DMS 273 (cell line): ENCODE measurements around the gene KIAA1614.
A peak's percentile ranks its signal among the peaks of the same experiment; 100 is the strongest.

ENCODE experiments used
- DNase-seq: peaks from one replicate; lab custom pipeline; 2025; ENCODE audit not compliant: unreplicated experiment; lab: John Stamatoyannopoulos, UW

KIAA1614 gene

DNA sequence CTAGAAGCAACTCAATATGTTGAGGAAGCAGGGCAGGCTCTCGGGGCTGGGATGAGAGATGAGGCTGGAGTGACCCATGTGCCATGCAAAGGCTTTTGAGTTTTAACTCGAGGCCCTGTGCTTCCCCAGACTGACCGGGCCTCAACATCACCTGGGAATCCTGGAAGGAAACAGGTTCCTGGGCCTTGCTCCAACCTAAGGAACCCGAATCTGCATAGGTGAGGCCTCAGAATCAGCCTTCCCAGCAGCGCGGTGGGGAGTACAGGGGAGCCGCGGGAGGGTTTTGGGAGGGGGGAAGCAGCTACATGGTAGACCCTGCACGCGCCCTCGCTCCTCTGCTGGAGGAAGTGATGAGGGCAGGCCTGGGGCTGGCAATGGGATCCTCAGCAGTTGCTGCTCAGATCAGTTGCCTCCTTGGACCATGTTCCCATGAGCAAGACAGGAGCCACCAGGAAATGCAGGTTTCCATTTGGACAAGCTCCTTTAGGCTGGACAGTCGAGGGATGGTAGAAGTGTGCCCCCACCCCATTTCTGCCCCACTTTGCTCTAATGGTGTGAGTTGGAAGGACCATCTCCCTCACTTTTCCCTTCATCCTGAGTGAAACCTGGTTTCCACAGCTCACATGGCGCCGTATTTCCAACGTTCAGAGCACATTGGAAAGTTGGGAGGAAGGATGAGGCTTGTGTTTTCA is 4.5 kb upstream of the KIAA1614 start:
- no peak for DNase-seq

DNA sequence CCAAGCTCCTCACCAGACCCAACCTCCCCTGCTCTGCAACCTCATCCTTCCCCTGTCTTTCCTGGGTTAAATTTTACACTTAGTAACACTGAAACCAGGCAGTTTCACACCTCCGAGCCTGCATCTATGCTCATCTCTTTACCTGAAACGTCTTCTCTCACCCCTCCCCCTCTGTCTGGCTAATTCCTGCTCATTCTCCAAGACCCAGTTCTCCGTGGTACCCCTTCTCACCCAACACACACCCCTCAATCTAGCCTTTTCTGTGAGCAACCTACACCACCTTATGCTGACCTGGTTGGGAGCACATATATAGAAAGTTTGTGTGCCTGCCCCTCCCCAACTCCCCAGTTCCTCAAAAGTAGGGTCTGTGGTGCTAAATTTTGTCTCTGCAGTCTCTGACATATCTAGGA is 3.7 kb upstream of the KIAA1614 start:
- DNase-seq = no peak

DNA sequence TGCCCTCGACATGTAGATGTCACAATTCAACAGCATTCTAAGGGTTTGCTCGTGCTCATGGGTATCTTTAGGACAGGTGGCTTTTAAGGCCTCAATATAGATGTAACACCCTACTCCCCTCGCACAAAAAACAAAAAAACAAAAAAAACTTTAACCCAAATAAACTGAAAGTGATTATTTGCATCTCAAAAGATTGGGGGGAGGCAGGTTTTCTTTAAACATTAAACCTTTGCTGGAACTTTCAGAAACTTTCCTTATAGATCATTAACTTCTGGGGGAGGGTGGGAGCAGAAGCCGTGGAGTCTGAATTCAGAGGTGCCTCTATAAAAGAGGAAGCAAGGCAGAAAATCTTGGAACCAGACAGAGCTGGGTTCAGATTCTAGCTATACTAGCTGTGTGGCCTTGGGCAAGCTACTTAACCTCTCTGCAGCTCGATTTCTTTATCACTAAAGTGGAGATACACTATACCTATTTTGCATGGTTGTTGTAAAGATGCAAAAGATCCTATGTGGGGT is 3.2 kb upstream of the KIAA1614 start:
- no peak for DNase-seq

DNA sequence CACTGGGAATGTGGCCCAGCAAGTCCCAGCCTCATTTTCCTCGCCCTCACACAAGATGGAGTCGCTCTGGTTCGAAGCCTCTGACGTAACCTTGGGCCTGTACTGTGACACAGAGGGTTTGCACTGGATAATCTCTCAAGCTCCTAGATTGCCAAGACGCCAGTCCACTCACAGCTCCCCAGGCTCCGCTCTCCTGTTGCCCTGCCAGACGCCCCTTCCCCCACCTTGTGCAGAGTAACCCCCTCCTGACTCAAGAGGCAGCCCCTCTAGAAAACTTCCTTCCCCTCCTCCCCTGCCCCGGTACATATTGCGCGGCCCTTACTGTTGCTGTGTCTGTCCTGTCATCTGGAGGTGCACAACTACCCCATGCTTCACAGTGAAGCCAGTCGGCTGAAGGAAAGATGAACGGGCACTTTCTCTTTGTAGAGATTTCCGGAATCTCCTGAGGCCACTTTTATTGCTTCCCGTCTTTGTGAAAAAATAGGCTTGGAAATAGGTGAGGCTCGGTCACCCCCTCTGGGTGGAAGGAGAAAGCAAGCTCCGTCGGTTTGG is 981 bp upstream of the KIAA1614 start:
- peak; percentile 41 for DNase-seq

DNA sequence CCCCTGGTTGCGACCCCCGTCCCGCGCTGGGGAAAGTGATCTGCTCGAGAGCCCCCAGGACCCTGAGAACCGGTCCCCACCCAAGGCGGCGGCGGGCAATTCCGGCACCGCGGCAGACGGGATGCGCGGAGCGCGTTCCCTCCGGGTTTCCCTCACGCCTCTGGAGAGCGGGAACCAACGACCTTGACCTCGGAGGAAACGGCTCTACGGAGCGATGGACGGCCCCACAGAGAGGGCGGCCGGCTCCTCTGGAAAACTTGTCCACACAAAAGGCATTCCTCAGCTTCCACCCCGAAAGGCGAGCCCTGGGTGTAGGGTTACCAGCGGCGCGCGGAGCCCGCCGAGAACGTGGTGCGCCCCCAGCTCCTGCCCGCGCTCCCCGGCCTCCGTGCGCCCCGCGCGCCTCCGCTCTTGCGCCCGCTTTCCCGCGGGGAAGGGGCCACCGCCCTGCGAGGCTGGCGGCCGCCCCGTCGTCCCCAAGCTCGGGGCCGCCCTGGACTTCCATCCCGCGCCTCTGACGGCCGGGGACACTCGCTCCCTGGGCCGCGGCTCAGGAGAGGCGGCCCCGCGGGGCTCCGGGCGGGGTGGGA is 391 bp upstream of the KIAA1614 start:
- peak; percentile 69 for DNase-seq

DNA sequence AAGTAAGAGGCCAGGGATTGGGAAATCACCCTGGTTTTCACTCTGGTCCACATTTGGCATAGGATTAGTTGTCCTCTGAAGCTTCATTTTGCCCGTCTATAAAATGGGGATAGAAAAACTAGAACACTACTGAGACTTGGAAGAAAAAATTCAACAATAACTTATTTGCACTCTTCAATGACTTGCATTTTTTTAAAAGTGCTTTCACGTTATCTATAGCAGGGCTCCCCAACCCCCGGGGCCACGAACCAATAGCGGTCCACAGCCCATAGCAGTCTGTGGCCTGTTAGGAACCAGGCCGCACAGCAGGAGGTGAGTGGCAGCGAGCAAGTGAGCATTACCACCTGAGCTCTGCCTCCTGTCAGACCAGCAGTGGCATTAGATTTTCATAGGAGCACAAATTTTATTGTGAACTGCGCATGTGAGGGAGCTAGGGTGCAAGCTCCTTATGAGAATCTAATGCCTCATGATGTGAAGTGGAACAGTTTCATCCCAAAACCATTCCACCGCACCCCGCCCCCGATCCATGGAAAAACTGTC is 2.8 kb downstream of the KIAA1614 start:
- DNase-seq = no peak

DNA sequence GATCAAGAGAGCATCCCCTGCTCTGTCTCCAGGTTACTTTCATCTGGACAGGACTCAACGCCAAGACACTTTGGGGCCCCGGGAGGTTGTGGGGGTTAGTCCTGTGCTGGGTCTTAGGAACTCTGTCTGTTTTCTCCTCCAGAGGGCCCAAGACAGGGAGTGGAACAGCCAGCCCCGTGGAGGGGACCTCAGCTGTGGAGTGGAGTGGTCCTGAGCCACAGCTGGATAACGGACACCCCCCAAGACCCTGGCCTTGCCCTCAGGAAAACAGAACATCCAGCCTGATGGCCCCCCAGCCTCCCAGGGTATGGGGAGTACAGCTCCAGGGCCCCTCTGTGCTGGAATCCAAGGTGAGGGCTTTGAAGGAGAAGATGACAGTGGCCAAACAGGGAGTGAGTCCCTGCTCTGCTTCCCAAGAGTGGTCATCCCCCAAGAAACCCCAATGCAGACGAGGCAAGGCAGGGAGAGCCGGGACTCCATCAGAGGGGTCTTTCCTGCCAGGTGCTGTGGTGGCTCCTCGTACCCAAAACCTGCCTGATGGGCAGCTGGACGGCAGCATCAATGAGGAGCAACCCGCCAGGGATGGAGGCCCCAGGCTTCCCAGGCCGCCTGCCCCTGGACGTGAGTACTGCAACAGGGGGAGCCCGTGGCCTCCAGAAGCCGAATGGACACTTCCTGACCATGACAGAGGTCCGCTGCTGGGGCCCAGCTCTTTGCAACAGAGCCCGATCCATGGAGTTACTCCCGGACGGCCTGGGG is 3.5 kb downstream of the KIAA1614 start:
- DNase-seq = no peak

DNA sequence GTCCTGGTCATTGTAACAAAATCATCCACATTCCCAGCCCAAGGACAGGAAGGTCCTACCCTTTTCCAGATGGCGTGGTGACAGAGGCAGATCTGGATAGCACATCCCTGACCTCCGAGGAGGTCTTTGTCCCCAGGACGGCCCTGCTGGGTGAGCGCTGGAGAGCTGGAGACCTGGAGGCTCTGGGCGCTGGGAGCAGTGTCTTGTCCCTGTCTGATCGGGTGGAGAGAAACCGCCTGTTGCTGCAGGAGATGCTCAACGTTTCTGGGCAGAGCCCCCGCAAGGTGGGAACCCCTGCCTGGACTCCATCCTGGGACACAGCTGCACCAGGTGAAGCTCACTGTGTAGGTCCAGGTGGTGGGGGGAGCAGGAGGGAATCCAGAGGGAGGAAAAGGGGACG is 4.1 kb downstream of the KIAA1614 start:
- no peak for DNase-seq

DNA sequence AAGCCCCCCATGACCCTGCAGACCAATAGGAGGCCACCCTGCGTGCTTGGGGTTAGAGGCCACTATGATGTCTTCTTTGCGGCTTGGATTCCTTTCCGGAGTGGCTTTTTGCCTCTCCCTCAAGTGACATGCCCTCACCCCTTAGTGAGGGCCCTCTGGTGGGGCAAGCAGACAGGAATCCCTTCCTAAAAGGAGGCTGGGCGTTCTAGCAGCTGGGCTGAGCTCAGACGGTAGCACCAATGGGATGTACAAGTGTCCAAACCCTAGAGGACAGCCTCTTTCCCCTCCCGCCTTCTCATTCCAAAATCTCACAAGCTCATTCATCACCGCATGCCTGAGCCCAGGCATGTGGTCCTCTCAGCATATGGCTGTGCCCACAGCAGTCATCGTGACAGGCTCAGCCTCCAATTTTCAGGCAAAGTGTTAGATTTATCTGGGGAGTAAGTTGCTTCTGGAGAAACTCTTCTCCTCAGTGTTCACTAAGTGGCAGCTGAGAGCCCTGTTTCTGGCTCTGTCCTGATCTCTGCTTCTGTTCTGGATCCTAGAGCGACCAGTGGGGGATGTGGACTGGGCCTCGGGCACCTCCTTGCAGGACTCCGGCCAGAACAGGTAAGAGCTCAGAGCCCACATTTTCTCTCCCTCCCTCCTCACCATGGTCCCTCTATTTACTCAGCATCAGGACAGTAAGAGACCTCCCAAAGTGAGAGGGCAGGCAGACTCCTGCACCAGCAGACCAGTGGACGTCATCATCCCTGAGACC is 4.8 kb downstream of the KIAA1614 start:
- peak; percentile 84 for DNase-seq

DNA sequence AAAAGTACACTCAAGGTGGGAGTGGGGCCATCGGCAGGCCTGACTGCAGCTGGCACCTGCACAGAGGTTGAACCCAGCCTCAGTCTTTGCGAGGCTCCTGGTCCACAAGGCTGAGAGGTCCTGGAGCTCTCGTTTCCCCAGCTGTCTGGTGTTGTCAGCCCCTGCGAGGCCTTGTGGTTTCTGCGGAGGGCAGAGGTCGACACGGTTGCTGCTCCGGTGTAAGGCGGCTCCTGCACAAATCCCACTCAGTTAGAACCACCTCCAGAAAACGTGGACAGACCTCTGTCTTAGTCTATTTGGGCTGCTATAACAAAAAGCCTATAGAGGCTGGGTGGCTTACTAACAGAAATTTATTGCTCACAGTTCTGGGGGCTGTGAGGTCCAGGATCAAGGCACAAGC is 5.8 kb downstream of the KIAA1614 start:
- DNase-seq = no peak

DNA sequence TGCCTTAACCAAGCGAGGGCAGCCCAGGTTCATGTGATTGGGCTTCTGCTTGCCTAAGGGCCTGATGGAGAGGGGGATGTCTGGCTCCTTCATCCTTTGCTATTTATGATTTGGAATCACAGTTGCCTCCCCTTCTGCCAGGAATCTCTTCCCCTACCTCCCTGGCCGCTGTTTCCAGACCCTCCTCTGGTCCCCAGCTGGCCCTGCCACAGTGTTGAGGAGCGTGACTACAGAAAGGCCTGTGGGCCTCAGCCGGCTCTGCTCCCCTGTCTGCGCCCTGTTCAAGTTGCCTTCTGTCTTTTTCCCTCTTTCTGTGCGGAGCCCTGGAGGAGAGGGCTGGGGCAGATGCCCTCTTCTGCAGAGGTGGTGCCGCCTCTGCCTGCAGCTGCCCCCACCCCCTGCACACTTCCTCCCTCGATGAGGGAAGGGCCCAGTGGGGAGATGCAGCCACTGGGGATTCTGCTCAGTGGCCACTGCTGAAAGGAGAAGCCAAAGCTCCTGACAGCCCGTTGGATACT is 6.5 kb downstream of the KIAA1614 start:
- no peak for DNase-seq

DNA sequence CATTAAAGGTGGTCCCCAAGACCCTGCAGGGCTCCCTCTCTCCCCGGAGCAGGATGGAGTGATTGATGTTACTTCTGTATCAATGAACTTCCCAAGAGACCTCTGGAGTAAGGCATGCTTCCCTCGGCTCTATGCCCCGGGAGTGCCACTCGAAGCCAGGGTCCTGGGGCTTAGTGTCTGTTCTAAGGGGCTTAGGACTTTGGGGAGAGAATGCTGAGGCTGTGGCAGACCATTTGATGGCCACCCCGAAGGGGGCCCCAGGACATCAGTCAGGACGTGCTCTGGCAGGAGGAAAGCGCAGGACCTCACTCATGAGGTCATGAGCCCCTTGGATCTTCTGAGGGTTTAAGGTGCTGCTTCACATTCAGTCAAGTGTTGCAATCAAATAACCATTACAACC is 7.5 kb downstream of the KIAA1614 start:
- DNase-seq = no peak

DNA sequence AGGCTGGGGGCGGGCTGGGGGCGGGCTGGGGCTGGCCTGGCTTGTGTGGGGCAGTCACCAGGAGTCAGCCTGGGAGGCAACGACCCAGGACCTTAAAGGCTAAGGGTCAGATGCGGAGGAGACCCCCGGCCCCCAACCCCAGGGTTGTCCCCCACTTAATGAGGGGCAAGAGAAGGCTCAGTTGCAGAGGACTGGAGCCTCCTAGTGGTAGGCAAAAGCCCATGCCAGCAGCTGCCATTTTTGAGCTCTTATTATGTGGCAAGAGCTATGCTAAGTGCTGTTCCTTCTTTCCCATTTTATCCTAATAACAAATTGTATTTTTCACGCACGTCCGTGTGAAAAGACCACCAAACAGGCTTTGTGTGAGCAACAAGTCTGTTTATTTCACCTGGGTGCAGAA is 8.0 kb downstream of the KIAA1614 start:
- peak; percentile 27 for DNase-seq

DNA sequence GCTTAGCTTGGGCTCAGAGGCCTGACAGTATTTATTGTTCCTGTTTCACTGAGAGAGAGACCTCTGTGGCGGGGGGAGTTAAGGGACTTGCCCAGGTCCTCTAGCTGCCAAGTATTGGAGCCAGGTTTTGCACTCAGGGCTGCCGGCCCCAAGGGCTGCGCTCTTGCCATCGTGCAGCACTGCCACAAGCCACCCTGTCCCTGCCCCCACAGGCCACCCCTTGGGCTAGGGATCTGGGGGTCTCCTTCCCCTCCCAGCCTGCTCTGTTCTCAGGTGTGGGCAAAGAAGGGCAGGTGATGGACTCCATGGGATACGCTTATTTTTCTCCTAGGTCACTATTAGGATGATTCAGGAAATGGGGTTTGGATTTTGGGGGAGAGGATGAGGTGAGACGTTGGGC is 8.7 kb downstream of the KIAA1614 start:
- DNase-seq = no peak

DNA sequence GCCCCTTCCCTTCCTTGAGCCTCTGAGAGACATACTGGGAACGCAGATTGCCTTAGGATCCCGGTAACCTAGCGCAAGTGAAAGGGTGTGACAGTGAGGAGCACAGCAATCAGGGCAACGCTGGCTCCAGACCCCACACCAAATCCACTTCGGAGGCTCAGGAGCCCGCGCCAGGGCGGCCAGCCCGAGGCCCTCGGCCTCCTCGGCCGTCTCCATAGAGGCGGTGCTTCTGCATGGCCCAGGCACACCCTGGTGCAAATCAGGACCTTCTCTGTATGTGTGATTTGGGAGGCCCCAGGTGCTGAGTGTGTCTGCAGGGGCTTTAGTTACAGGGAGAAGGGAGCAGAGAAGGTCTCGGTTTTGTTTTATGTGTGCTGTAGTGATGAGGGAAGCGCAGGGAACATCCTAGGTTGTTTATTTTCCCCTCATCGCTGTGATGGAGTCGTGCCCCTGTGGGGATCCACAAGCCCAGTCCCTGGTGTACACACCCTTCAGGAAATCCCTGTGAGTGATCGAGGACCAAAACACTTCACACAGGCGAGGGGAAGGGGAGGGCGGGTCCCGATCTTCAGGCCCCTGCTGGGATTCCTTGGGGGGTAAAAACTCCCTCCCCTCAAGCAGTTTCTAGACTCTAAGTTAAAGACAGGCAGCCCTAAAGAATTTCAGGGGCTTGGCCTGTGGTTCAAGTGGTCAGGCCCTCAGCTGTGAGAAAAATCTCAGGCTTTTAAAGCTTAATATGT is 9.4 kb downstream of the KIAA1614 start:
- DNase-seq = no peak

DNA sequence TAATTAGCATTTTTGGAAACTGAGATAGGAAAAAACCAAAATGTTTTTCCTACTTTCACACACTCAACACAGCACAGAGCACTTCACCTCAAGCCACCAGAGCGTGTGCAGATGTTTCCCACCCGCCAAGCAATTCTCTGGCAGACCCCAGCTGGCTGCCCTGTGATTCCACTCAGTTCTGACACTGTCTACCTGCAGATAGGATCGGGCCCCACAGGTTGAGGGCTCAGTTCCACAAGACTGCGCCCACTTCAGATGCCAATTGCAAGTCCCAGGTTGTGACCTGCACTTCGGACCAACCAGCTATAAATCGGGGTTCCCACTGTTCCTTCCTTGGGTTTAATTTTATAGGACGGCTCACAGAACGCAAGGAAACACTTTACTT is 9.9 kb downstream of the KIAA1614 start:
- DNase-seq = no peak

DNA sequence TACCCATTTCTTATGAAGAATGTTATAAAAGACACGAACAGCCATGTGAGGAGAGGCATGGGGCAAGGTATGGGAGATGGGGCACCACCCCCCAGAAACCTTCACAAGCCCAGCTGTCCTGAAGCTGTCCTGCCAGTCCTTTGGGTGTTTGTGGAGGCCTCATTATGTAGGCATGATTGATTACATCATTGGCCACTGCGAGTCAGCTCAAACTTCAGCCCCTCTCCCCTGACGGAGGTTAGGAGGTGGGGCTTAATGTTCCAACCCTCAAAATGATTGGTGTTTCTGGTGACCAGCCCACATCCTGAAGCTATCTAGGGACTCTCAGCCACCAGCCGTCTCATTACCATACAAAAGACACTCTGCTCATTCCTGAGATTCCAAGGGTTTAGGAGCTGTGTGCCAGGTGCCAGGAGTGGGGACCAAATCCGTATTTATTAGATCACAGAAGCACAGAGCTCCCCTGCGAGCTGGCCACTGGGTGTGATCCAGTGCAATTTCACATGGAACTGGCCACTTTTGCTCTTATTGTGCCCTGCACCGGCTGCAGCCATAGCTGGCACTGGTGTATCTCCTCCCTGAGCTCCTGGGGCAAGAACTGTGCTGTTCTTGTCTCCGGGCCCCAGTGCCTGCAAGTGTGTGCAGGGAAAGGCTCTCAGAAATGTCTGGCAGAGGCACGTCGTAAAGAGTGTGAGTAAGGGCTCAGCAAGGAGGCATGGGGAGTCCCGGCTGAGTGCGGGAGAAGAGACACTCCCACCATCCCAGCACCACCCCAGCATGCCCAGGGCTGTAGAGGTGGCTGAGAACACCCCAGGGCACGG is 10.5 kb downstream of the KIAA1614 start:
- peak; percentile 61 for DNase-seq

DNA sequence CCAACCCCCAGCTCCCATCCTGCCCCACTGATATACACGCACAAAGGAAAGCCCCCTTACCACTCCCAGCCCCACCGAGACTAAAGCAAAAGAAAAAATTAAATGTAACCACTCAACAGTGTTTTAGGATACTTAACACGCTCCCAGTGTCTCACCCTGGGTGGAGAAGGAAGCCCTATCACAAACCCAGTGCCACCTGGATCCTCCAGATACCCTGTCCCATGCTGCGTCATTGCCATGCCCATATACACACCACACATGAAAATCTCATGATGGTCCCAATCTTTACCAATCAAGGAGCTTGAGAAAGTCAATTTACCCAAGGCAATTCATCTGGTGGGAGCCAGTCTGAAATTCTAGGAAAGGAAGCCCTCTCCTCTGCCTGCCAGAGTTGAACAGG is 11.2 kb downstream of the KIAA1614 start:
- DNase-seq = no peak

DNA sequence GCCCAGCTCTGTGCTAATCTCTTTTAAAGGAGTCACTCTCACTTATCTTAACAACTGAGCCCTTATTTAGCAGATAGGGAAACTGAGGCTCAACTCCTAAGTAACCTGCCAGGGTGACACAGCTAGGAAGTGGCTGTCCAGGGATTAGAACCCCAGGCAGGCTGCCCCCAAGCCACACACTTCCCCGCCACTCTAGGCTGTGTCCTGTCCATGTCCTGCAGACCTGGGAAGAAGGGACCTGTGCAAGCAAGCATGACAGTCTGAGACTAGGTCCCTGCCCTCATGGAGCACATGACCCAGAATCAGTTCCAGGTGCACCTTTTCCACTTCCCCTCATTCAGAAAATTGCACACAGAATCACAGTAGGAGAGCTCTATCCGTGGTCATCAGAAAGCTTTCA is 12.2 kb downstream of the KIAA1614 start:
- DNase-seq = no peak
